Mesenchymal stem cell (in vitro differentiated cells and primary cell): ENCODE results near the gene ISCU.

Source experiments
- DNase-seq: peaks from one replicate; pipeline ENCODE4 v3.0.0-alpha.2; 2013
- H2AFZ ChIP-seq: one replicate; pipeline ENCODE4 v1.6.1; 2013; ENCODE audit warnings: low read depth, mild to moderate bottlenecking, control low read depth, inconsistent platforms, low read length, moderate library complexity
- H2AK5ac ChIP-seq: 2 replicates; pipeline ENCODE4 v1.6.1; 2013; ENCODE audit warnings: low read length, moderate library complexity, mild to moderate bottlenecking, inconsistent platforms; ENCODE audit not compliant: severe bottlenecking
- H2BK120ac ChIP-seq: one replicate; pipeline ENCODE4 v1.6.1; 2013; ENCODE audit warnings: low read depth, mild to moderate bottlenecking, inconsistent platforms, low read length, moderate library complexity
- H2BK12ac ChIP-seq, 2 experiments: one replicate each; pipeline ENCODE4 v1.6.1; 2013; ENCODE audit warnings: inconsistent platforms in 2 of 2, low read length in 2 of 2, mild to moderate bottlenecking in 2 of 2, moderate library complexity in 2 of 2, control low read depth in 1 of 2
- H2BK15ac ChIP-seq: one replicate; pipeline ENCODE4 v1.6.1; 2013; ENCODE audit warnings: mild to moderate bottlenecking, low read depth, inconsistent platforms; ENCODE audit not compliant: poor library complexity, severe bottlenecking
- H2BK5ac ChIP-seq: 2 replicates; pipeline ENCODE4 v1.6.1; 2013; ENCODE audit warnings: low read depth, mild to moderate bottlenecking, low read length, control low read depth, inconsistent platforms; ENCODE audit not compliant: poor library complexity, severe bottlenecking
- H3K14ac ChIP-seq, 2 experiments: one replicate each; pipeline ENCODE4 v1.6.1; 2013; ENCODE audit warnings: inconsistent platforms in 2 of 2, low read length in 2 of 2, control low read depth in 1 of 2, mild to moderate bottlenecking in 1 of 2, moderate library complexity in 1 of 2
- H3K18ac ChIP-seq, 2 experiments: one replicate each; pipeline ENCODE4 v1.6.1; 2013; ENCODE audit warnings: inconsistent platforms in 2 of 2, low read length in 2 of 2, control low read depth in 1 of 2, low read depth in 1 of 2, mild to moderate bottlenecking in 1 of 2
- H3K23ac ChIP-seq, 2 experiments: one replicate each; pipeline ENCODE4 v1.6.1; 2013; ENCODE audit warnings: inconsistent platforms in 2 of 2, low read length in 2 of 2, mild to moderate bottlenecking in 2 of 2, moderate library complexity in 2 of 2, control low read depth in 1 of 2
- H3K27ac ChIP-seq: 2 replicates; pipeline ENCODE4 v1.5.1; 2013; ENCODE audit warnings: mild to moderate bottlenecking, moderate library complexity, low read length, control low read depth, inconsistent platforms; ENCODE audit not compliant: poor library complexity, severe bottlenecking
- H3K27me3 ChIP-seq, 2 experiments: 2 replicates each; pipeline versions ENCODE4 v1.6.1 to v1.7.0; 2013; ENCODE audit warnings: low read length in 2 of 2, mild to moderate bottlenecking in 2 of 2, moderate library complexity in 2 of 2, control low read depth in 1 of 2, inconsistent platforms in 1 of 2; ENCODE audit not compliant: control insufficient read depth in 1 of 2, insufficient read depth in 1 of 2
- H3K36me3 ChIP-seq, 2 experiments: 2 replicates each; pipeline versions ENCODE4 v1.6.1 to v1.7.0; 2013; ENCODE audit warnings: low read length in 2 of 2, control low read depth in 1 of 2, inconsistent platforms in 1 of 2, low read depth in 1 of 2, mild to moderate bottlenecking in 1 of 2; ENCODE audit not compliant: insufficient read depth in 2 of 2, control insufficient read depth in 1 of 2
- H3K4ac ChIP-seq, 2 experiments: one replicate each; pipeline ENCODE4 v1.6.1; 2013; ENCODE audit warnings: inconsistent platforms in 2 of 2, low read length in 2 of 2, mild to moderate bottlenecking in 2 of 2, moderate library complexity in 2 of 2, control low read depth in 1 of 2, low read depth in 1 of 2
- H3K4me1 ChIP-seq: 2 replicates; pipeline ENCODE4 v1.6.1; 2013; ENCODE audit warnings: low read depth, low read length, control low read depth; ENCODE audit not compliant: control insufficient read depth, insufficient read depth
- H3K4me2 ChIP-seq: 2 replicates; pipeline ENCODE4 v1.6.1; 2013; ENCODE audit warnings: low read length, mild to moderate bottlenecking, inconsistent platforms; ENCODE audit not compliant: poor library complexity, severe bottlenecking
- H3K4me3 ChIP-seq, 2 experiments: 2 replicates each; pipeline versions ENCODE4 v1.5.1 to v1.7.0; 2013; ENCODE audit warnings: low read length in 2 of 2, mild to moderate bottlenecking in 2 of 2, control low read depth in 1 of 2, low read depth in 1 of 2; ENCODE audit not compliant: insufficient read depth in 1 of 2
- H3K79me1 ChIP-seq: replicated peaks from 2 replicates; pipeline ENCODE4 v1.6.1; 2013; ENCODE audit warnings: mild to moderate bottlenecking, control low read depth, low read length, inconsistent platforms; ENCODE audit not compliant: poor library complexity, severe bottlenecking
- H3K9ac ChIP-seq: 2 replicates; pipeline ENCODE4 v1.7.0; 2013; ENCODE audit warnings: mild to moderate bottlenecking, low read length, moderate library complexity
- H3K9me3 ChIP-seq: 2 replicates; pipeline ENCODE4 v1.7.0; 2013; ENCODE audit warnings: mild to moderate bottlenecking, low read length; ENCODE audit not compliant: control insufficient read depth
- H4K8ac ChIP-seq: one replicate; pipeline ENCODE4 v1.6.1; 2013; ENCODE audit warnings: inconsistent platforms, mild to moderate bottlenecking, low read length, moderate library complexity
- H4K91ac ChIP-seq: one replicate; pipeline ENCODE4 v1.6.1; 2013; ENCODE audit warnings: mild to moderate bottlenecking, low read length, inconsistent platforms
- WGBS: methylation state at CpG from one replicate; pipeline ENCODE4 v1.1.7; 2013; ENCODE audit warnings: mixed read lengths; 5-methylcytosine and 5-hydroxymethylcytosine counted together

ISCU gene

GRCh38 chr12:108566452-108566851 is 4.1 kb downstream of the ISCU start:
- Histone ChIP-seq H2BK12ac (peak overlapping the region; percentile 1 to 61), H3K9me3 (no peaks in the 10 kb centered on the region), H3K14ac (no peak overlapping the region), H3K79me1 (peaks cover 9% of the 10 kb centered on the region), H2BK5ac (peak overlapping the region; percentile 81), H3K36me3 (peaks cover 22 to 66% of the 10 kb centered on the region in 2 experiments), H2BK120ac (no peak overlapping the region), H2AK5ac (peak overlapping the region; percentile 90), H2AFZ (no peak overlapping the region), H3K18ac (peak overlapping the region in 1 of 2 experiments; percentile 67), H3K4ac (peak overlapping the region in 1 of 2 experiments; percentile 56), H2BK15ac (no peak overlapping the region), H4K8ac (no peak overlapping the region), H4K91ac (no peak overlapping the region), H3K9ac (peak overlapping the region; percentile 99), H3K4me3 (no peak overlapping the region), H3K4me1 (peaks cover 23% of the 10 kb centered on the region), H3K27ac (peak overlapping the region; percentile 95), H3K4me2 (no peak overlapping the region), H3K27me3 (no peaks in the 10 kb centered on the region), H3K23ac (no peak overlapping the region)
- 92% methylated on average over 4 of the region's 4 CpGs for WGBS
- DNase-seq = no peak

GRCh38 chr12:108567406-108568337 is 5.3 kb downstream of the ISCU start:
- WGBS = 49% methylated on average over 7 of the region's 7 CpGs
- Histone ChIP-seq H3K9ac (peak overlapping the region; percentile 99), H2BK15ac (no peak overlapping the region), H3K18ac (no peak overlapping the region), H3K27me3 (no peaks in the 10 kb centered on the region), H2BK5ac (peak overlapping the region; percentile 11), H2BK120ac (no peak overlapping the region), H3K4me1 (peaks cover 21% of the 10 kb centered on the region), H3K23ac (no peak overlapping the region), H3K4me2 (no peak overlapping the region), H3K27ac (peak overlapping the region; percentile 95), H2BK12ac (no peak overlapping the region), H3K4ac (no peak overlapping the region), H2AK5ac (peak overlapping the region; percentile 73), H3K4me3 (no peak overlapping the region), H2AFZ (no peak overlapping the region), H3K9me3 (no peaks in the 10 kb centered on the region), H4K8ac (no peak overlapping the region), H4K91ac (no peak overlapping the region), H3K14ac (no peak overlapping the region), H3K79me1 (peaks cover 9% of the 10 kb centered on the region), H3K36me3 (peaks cover 22 to 66% of the 10 kb centered on the region in 2 experiments)
- peak; percentile 81 for DNase-seq

GRCh38 chr12:108568338-108569154 is 6.2 kb downstream of the ISCU start:
- Histone ChIP-seq H3K36me3 (peaks cover 22 to 66% of the 10 kb centered on the region in 2 experiments), H3K4me1 (peaks cover 21% of the 10 kb centered on the region), H3K9ac (peak overlapping the region; percentile 99), H3K9me3 (no peaks in the 10 kb centered on the region), H3K27me3 (no peaks in the 10 kb centered on the region), H2AK5ac (peak overlapping the region; percentile 8), H3K4me3 (no peak overlapping the region), H3K4ac (no peak overlapping the region), H3K14ac (no peak overlapping the region), H3K79me1 (peaks cover 9% of the 10 kb centered on the region), H2BK120ac (no peak overlapping the region), H2AFZ (no peak overlapping the region), H3K18ac (no peak overlapping the region), H2BK12ac (no peak overlapping the region), H2BK5ac (peak overlapping the region; percentile 11), H3K4me2 (no peak overlapping the region), H4K91ac (no peak overlapping the region), H3K23ac (no peak overlapping the region), H2BK15ac (no peak overlapping the region), H4K8ac (no peak overlapping the region), H3K27ac (peak overlapping the region; percentile 83)
- DNase-seq = no peak
- 79% methylated on average over 10 of the region's 10 CpGs for WGBS
